ENCODE results near the gene S100A5. TPM values are rescaled to one million over a fixed set of nuclear protein-coding genes. Genes with fewer than 3 reads are reported as not detected.

The S100A5 gene
- polyA plus RNA-seq, 2 of the 4 experiments (the other 2 are of a cell fraction), result 0.45 to 0.68 TPM

DNA sequence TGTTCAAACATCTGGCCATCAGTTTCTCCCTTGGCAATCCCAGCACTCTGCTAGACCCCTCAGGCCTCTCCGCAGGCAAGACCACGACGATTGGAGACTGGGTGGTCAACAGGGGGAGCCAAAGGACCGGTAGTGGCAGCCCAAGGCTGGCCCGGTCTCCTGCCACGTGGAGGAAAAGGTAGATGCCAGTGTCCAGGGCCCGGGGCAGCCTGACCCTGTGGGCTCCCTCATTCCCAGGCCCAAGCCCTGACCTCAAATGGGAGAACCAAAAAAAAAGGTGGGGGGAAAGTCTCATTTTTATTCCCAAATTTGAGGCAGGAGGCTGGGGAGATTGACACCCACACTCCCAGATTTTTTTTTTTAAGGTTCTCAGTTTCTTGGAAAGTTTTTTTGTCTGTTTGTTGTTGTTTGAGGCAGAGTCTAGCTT is 29.7 kb downstream of the S100A5 start (continued):
- TF ChIP-seq ZFP36 (IDR thresholded peaks at IDR 0.05; ENCODE audit: borderline replicate concordance, partially characterized antibody) (no peak), HDAC2 (IDR thresholded peaks at IDR 0.05) (no peak), REST (IDR thresholded peaks at IDR 0.05) (no peak), SMC3 (IDR thresholded peaks at IDR 0.05) (peak; percentile 97), E2F6 (IDR thresholded peaks at IDR 0.05; ENCODE audit: borderline replicate concordance, low read depth) (peak; percentile 76), GATA3 (IDR thresholded peaks at IDR 0.05; ENCODE audit: borderline replicate concordance) (no peak), RFX5 (IDR thresholded peaks at IDR 0.05) (no peak), CBX8 (IDR thresholded peaks at IDR 0.05) (no peak), CBX2 (IDR thresholded peaks at IDR 0.05; ENCODE audit: borderline replicate concordance, low read depth) (no peak), BHLHE40 (IDR thresholded peaks at IDR 0.05; ENCODE audit: low read depth, low read length) (no peak), MYC (IDR thresholded peaks at IDR 0.05; ENCODE audit: borderline replicate concordance, low read length) (peak; percentile 96), NFE2L2 (conservative IDR thresholded peaks at IDR 0.05; ENCODE audit: low read length) (no peak), FOSB (CRISPR knock-in tag; IDR thresholded peaks at IDR 0.05) (no peak), FOSL2 (IDR thresholded peaks at IDR 0.05) (no peak), FOSL2 (CRISPR knock-in tag; IDR thresholded peaks at IDR 0.05) (no peak), PBX3 (IDR thresholded peaks at IDR 0.05) (no peak), CEBPB (IDR thresholded peaks at IDR 0.05) (no peak)
- TF ChIP-seq, protein P1, sequence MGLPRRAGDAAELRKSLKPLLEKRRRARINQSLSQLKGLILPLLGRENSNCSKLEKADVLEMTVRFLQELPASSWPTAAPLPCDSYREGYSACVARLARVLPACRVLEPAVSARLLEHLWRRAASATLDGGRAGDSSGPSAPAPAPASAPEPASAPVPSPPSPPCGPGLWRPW (IDR thresholded peaks at IDR 0.05), result no peak

GRCh38 chr1:153509729-153510354 is 30.9 kb downstream of the S100A5 start:
- CTCF ChIA-PET, result interaction anchor here (0.6 to 13.0 kb wide), 45 partner anchors 9 to 763 kb away, joined by 3 to 273 read pairs (median 6); partner anchors contain the start of genes ILF2, PGLYRP4, S100A1 and S100A13
- DNase-seq (ENCODE audit: low read depth in 1 of 2, low spot score in 1 of 2), result peak; percentile 72 to 79
- Histone ChIP-seq H3K4me3 (no peak overlapping the region), H3K9me3 (no peaks in the 10 kb centered on the region), H3K27ac (peak overlapping the region; percentile 22 to 87; a peak in 4 of 6 replicates), H3K4me1 (peaks cover 40% of the 10 kb centered on the region), H3K4me2 (no peak overlapping the region)
- no peak for FAIRE-seq
- peak; percentile 67 to 76 for ATAC-seq
- 9% methylated on average over 4 of the region's 4 CpGs for WGBS (ENCODE audit: missing lambda C conversion rate)
- POLR2A ChIA-PET, result no interaction called here
- TF ChIP-seq ZFP36 (IDR thresholded peaks at IDR 0.05; ENCODE audit: borderline replicate concordance, partially characterized antibody), result no peak
- TF ChIP-seq FOXS1 (CRISPR knock-in tag; IDR thresholded peaks at IDR 0.05), result no peak
- no peak for TF ChIP-seq RCOR1 (IDR thresholded peaks at IDR 0.05; ENCODE audit: low read depth, low read length)
- TF ChIP-seq, protein P2, sequence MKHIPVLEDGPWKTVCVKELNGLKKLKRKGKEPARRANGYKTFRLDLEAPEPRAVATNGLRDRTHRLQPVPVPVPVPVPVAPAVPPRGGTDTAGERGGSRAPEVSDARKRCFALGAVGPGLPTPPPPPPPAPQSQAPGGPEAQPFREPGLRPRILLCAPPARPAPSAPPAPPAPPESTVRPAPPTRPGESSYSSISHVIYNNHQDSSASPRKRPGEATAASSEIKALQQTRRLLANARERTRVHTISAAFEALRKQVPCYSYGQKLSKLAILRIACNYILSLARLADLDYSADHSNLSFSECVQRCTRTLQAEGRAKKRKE (CRISPR knock-in tag; IDR thresholded peaks at IDR 0.05; ENCODE audit: low read depth), result no peak
- TF ChIP-seq E2F6 (IDR thresholded peaks at IDR 0.05; ENCODE audit: borderline replicate concordance, low read depth), result no peak
- TF ChIP-seq SMC3 (IDR thresholded peaks at IDR 0.05), result peak; percentile 70
- TF ChIP-seq, protein P3, sequence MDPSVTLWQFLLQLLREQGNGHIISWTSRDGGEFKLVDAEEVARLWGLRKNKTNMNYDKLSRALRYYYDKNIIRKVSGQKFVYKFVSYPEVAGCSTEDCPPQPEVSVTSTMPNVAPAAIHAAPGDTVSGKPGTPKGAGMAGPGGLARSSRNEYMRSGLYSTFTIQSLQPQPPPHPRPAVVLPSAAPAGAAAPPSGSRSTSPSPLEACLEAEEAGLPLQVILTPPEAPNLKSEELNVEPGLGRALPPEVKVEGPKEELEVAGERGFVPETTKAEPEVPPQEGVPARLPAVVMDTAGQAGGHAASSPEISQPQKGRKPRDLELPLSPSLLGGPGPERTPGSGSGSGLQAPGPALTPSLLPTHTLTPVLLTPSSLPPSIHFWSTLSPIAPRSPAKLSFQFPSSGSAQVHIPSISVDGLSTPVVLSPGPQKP (IDR thresholded peaks at IDR 0.05; ENCODE audit: low read depth, low read length), result no peak
- TF ChIP-seq EHMT2 (IDR thresholded peaks at IDR 0.05; ENCODE audit: low read depth), result no peak
- peak; percentile 75 to 89 for TF ChIP-seq RAD21 (conservative IDR thresholded peaks at IDR 0.05 in 1 of 2, IDR thresholded peaks at IDR 0.05 in 1 of 2)
- TF ChIP-seq POLR2AphosphoS2 (conservative IDR thresholded peaks at IDR 0.05; ENCODE audit: low read length), result no peak
- TF ChIP-seq, protein P4, sequence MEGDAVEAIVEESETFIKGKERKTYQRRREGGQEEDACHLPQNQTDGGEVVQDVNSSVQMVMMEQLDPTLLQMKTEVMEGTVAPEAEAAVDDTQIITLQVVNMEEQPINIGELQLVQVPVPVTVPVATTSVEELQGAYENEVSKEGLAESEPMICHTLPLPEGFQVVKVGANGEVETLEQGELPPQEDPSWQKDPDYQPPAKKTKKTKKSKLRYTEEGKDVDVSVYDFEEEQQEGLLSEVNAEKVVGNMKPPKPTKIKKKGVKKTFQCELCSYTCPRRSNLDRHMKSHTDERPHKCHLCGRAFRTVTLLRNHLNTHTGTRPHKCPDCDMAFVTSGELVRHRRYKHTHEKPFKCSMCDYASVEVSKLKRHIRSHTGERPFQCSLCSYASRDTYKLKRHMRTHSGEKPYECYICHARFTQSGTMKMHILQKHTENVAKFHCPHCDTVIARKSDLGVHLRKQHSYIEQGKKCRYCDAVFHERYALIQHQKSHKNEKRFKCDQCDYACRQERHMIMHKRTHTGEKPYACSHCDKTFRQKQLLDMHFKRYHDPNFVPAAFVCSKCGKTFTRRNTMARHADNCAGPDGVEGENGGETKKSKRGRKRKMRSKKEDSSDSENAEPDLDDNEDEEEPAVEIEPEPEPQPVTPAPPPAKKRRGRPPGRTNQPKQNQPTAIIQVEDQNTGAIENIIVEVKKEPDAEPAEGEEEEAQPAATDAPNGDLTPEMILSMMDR (IDR thresholded peaks at IDR 0.05), result peak; percentile 84
- TF ChIP-seq HOXA7 (CRISPR knock-in tag; IDR thresholded peaks at IDR 0.05), result no peak
- no peak for TF ChIP-seq HOXB13 (CRISPR knock-in tag; IDR thresholded peaks at IDR 0.05; ENCODE audit: low read depth)
- no peak for TF ChIP-seq ESRRA (IDR thresholded peaks at IDR 0.05; ENCODE audit: borderline replicate concordance, low read length)
